T1000 (cell line): ENCODE results near the gene SH3BP5.

ENCODE experiments used
- DNase-seq: peaks from one replicate; lab custom pipeline; 2025; ENCODE audit warnings: mixed read lengths; lab: John Stamatoyannopoulos, UW

The SH3BP5 gene

DNA sequence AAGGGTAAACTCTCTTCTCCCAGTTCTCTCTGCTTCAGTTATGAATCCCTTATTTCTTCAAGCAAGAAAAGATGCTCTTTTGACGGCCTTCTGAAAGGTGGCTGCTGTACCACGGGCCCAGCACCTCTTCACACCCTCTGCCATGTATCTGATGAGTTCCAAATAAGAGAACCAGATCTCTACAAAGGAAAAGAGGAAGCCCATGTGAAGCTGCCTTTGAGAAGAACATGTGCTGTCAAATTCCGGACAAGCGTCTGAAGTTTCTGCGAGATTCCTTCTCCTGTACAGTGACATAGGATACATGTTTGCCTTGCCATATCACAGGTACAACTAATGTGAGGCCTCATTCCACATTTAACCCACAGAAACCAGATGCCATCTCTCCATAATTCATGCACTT, 59.2 kb downstream of the SH3BP5 start:
- DNase-seq = no peak

GRCh38 chr3:15272426-15273196, 59.8 kb downstream of the SH3BP5 start:
- DNase-seq = no peak

- no peak for DNase-seq
These were observed 60.5 kb downstream of the SH3BP5 start for GRCh38 chr3:15271785-15272381.

GRCh38 chr3:15271030-15271429, 61.4 kb downstream of the SH3BP5 start:
- no peak for DNase-seq

GRCh38 chr3:15269091-15269989, 63.0 kb downstream of the SH3BP5 start:
- DNase-seq = peak; percentile 94

DNA sequence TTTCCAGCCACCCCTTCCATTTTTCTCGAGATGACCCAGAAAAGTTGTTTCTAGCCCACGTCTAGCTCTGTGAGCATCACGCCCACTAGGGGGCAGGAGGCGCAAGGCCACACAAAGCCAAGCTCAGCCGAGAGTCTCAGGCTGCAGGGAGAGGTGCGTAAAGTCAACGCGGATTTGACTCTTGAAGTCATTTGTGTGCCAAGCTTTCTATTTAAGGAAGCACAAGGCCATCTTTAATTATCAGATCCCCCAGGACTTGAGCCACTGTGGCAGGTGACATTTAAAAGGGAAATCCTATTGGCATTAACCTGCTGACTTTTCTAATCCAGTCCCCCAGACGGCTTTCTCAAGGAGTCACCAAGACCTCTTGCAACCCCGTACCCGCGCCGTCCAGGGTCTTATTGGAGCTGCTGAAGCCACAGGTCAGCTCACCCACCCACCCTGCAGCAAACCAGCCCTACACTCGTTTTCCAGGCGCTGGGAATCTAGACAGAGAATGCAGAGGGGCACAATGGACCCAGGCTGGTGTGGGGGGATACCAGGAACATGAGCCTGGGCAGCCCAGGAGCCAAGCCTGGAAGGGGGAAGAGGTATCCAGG, 64.3 kb downstream of the SH3BP5 start:
- DNase-seq = peak; percentile 73

GRCh38 chr3:15267502-15267901, 64.9 kb downstream of the SH3BP5 start:
- no peak for DNase-seq

DNA sequence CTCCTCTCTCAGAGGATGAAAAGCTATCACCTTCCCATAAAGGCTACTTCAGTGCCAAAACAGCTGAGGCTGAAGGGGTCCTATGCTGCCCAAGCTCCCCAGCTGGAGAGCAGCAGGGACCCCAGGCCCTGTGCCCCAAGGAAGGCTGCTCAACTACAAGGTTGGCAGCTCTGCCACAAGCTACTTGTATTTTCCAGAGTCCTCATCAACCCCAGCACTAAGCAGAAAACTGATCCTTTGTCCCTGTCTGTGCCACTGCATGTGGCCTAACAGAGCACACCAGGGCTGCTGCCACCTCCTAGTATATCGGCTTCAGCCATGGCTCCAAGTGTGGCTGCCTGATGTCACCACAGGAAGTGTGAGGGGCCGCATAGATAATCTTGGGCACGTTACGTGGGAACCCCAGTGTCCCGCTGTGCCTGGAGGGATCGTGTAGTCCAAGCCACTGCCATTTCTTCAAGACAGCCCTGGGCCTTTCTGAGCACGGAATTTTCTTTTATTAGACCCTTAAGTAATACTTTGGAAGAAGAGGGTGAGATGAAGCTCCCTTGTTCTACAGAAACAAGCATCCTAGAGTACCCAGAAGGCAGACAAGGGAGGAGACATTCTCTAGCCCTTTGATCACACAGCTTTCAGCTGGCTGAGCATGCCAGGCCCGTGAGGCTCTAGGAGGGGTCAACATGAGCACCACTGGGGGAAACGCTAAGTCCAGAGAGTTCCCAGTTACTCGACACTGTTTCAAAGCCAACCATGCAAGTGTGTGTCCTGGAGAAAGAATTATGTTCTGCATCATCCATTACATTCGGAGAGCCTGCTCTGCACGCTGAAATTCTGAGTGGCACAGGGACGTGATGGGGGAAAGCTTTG, 65.6 kb downstream of the SH3BP5 start:
- no peak for DNase-seq

GRCh38 chr3:15265655-15266509, 66.5 kb downstream of the SH3BP5 start:
- no peak for DNase-seq

- DNase-seq = no peak
These were observed 67.9 kb downstream of the SH3BP5 start for GRCh38 chr3:15264486-15264885.

GRCh38 chr3:15263926-15264325, 68.5 kb downstream of the SH3BP5 start:
- no peak for DNase-seq

- no peak for DNase-seq
These were observed 69.3 kb downstream of the SH3BP5 start for GRCh38 chr3:15263120-15263519.

- no peak for DNase-seq
These were observed 70.4 kb downstream of the SH3BP5 start for GRCh38 chr3:15262021-15262420.

GRCh38 chr3:15261274-15261673, 71.1 kb downstream of the SH3BP5 start:
- DNase-seq = no peak

DNA sequence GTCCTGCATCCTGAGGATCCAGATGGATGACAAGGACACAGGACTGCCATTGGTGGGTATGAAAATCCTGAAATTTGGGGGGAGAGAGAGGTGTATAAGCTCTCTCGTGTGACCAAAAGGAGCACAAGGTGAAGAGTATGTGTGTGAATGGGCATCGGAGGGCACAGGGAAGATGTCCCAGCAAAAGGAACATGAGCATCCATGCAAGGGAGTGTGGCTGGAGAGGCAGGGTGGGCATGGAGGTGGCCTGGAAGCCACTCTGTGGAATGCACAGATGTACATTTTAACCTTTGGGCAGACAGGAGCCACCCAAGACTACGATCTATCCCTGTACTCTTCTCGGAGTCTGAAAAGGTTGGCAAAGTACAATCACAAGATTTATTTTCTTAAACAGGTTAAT, 71.9 kb downstream of the SH3BP5 start:
- DNase-seq = no peak

DNA sequence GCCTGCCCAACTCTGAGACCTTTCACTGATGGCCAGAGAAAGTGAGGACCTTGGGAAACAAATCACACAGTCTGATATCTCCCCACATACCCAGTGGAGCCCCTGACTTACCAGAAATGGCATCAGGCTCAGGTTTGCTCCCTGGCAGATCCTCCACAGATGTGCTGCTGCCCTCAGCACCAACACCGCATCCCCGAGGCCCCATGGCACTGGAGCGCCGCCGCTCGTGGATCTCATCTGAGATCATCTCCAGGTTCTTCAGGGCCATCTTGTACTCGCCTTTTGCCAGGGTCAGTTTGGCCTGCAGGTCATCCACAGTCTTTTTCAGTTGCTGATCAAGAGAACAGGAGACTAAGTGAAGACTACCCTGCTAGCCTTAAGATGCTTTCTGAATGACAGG, 73.7 kb downstream of the SH3BP5 start:
- DNase-seq = no peak

DNA sequence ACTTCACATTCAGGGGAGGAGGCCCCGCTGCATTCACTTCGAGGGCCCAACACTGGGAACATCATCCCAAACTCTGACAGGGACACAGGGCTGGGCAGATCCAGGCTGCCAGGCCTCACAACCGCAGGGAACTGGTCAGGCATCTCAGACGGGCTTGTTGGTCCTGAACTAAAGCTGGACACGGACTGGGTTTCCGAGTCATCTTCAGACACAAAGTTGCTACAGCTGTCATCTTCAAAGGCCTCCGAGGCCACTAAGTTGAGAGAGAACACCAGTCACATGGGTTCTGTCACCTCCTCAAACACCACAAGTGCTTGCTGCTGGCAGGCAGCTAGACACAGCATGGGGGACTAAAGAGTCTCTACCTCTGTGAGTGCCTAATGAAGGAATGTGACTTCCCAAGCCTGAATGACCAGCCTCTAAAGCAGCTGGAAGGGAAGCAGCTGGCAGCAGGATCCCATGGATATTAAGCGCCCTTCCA, 75.5 kb downstream of the SH3BP5 start:
- no peak for DNase-seq

DNA sequence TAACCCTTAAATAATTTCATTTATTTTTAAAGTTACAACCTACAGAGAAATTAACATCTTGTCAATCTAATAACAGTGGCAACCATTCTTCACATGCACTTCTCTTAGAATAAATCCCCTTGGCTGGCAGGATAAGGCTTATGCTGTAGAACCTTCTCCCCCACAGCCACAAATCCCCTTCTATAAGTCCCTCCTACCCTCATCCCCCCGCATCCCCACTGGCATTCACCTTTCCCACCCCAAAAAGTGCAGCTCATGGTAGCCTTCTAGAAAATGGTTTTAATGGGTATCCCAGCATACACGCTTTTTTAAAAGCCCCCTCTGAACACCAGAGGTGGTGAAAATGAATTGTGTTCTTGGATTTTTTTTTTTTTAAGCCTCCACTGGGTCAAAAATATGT, 77.2 kb downstream of the SH3BP5 start:
- DNase-seq = no peak

GRCh38 chr3:15253023-15253697, 79.2 kb downstream of the SH3BP5 start:
- DNase-seq = no peak

GRCh38 chr3:15246186-15246585, 86.2 kb downstream of the SH3BP5 start:
- DNase-seq = no peak
